Mesodermal cell (in vitro differentiated cells): ENCODE data around the gene EEF2K.

Experiments
- H3K27ac ChIP-seq: 2 replicates; pipeline ENCODE4 v1.7.0; 2013; ENCODE audit warnings: mild to moderate bottlenecking, low read depth, low read length, moderate library complexity; ENCODE audit not compliant: severe bottlenecking
- H3K36me3 ChIP-seq: 2 replicates; pipeline ENCODE4 v1.7.1; 2013; ENCODE audit warnings: mild to moderate bottlenecking, low read length, moderate library complexity; ENCODE audit not compliant: control insufficient read depth, insufficient read depth
- H3K4me1 ChIP-seq: one replicate; pipeline ENCODE4 v1.7.1; 2013; ENCODE audit warnings: mild to moderate bottlenecking, low read length; ENCODE audit not compliant: insufficient read depth, control insufficient read depth, poor library complexity, severe bottlenecking
- H3K4me3 ChIP-seq: 2 replicates; pipeline ENCODE4 v1.7.0; 2013; ENCODE audit warnings: low read length, control low read depth, mild to moderate bottlenecking; ENCODE audit not compliant: insufficient read depth, poor library complexity, severe bottlenecking; ENCODE audit errors: extremely low read depth
- H3K9me3 ChIP-seq: 2 replicates; pipeline ENCODE4 v1.7.1; 2013; ENCODE audit warnings: mild to moderate bottlenecking, low read length, moderate library complexity; ENCODE audit not compliant: control insufficient read depth
- WGBS, 2 experiments: methylation state at CpG; one replicate each; pipeline ENCODE4 v1.1.5; 2013; ENCODE audit warnings: missing lambda C conversion rate in 2 of 2; ENCODE audit not compliant: insufficient coverage in 2 of 2; 5-methylcytosine and 5-hydroxymethylcytosine counted together

Gene EEF2K

GRCh38 chr16:22274916-22275315 lies 68.8 kb downstream of the EEF2K start:
- Histone ChIP-seq H3K27ac (no peak overlapping the region), H3K4me1 (no peaks in the 10 kb centered on the region), H3K36me3 (peaks cover 33% of the 10 kb centered on the region), H3K9me3 (no peaks in the 10 kb centered on the region), H3K4me3 (no peak overlapping the region)
- WGBS, 2 experiments = no CpG with 5 or more reads among the region's 1 CpG

DNA sequence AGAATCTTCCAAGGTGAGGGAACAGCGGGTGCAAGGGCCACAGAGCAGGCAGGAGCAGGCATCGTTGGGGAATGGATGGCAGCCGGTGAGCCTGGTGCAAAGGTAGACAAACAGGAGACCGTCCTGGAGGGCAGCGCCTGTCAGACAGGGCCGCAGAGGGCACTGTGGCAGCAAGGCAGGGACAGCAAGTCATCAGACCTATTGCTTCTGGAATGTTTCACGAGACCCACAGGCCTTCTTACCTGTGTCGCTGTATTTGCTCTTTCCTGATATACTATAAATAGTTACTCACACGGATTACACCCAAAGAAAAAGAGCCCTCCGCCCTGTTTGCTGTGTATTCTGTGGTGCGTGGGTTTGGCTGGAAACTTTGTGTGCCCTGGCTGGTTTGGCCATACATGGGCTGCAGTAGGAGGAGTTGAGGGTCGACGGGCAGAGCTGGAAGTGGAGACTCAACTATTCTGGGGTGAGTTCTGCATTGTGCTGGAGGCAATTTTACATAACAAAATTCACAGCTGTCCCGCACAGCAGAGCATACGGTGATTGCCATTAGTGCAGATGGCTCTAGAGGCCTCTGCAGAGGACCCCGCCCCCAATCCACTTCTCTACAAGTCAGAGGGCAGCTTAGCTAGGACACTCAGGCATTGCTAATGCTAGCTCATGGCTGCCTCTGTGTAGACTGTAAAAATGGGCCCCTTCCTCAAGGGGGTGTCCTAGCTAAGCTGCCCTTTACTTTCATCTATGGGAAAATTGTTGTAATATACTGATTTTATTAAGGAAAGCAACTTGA lies 72.6 kb downstream of the EEF2K start:
- WGBS, 2 experiments = 91 to 93% methylated on average over 6 to 8 of the region's 16 CpGs
- H3K9me3 ChIP-seq = no peaks in the 10 kb centered on the region
- H3K4me3 ChIP-seq = no peak overlapping the region
- H3K4me1 ChIP-seq = no peaks in the 10 kb centered on the region
- no peak overlapping the region for H3K27ac ChIP-seq
- peaks cover 44% of the 10 kb centered on the region for H3K36me3 ChIP-seq

DNA sequence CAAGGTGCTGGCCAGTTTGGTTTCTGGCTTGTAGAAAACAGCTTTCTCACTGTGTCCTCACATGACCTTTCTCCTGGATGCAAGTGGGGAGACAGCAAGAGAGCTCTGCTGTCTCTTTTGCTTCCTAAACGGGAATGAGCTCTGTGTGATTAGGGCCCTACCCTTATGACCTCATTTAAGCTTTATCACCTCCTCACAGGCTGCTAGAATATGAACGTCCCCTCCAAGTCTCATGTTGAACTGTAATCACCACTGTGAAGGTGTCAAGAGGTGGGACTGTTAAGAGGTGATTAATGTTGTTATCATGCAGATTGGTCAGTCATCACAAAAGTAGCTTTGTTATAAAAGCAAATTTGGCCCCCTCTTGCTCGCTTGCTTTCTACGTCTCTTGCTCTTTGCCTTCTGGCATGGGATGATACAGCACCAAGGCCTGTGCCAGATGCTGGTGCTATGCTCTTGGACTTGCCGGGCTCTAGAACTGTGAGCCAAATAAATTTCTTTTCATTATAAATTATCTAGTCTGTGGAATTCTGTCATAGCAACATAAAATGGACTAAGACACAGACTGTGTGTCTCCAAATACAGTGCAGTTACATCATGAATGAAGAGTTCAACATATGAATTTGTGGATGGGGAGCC lies 76.3 kb downstream of the EEF2K start:
- Histone ChIP-seq H3K4me3 (no peak overlapping the region), H3K9me3 (no peaks in the 10 kb centered on the region), H3K4me1 (no peaks in the 10 kb centered on the region), H3K36me3 (peaks cover 49% of the 10 kb centered on the region), H3K27ac (no peak overlapping the region)
- 74 to 93% methylated on average over 3 of the region's 5 CpGs for WGBS, 2 experiments

DNA sequence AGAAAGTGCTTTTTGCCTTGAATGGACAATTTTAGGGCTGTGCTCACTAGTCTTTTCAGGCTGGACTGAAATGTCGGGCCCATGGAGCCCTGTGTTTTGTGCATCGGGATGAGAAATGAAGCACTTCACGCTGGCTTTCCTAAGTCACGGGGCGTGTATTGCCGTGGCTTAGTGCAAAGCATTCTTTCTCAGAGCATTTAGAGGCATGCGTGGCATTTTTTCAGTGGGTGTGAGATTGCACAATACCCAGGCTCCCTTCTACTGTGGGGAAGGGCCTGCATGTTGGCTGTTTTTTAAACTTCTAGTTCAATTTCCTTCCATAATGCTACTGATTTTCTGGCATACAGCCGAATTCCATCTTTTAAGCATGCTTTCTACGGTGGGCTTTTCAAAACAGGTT lies 78.6 kb downstream of the EEF2K start:
- 91 to 94% methylated on average over 9 of the region's 9 CpGs for WGBS, 2 experiments
- Histone ChIP-seq H3K4me1 (no peaks in the 10 kb centered on the region), H3K36me3 (peaks cover 49% of the 10 kb centered on the region), H3K27ac (peak overlapping the region; percentile 10), H3K9me3 (no peaks in the 10 kb centered on the region), H3K4me3 (no peak overlapping the region)

GRCh38 chr16:22285080-22285479 lies 79.0 kb downstream of the EEF2K start:
- 80 to 85% methylated on average over 3 to 4 of the region's 6 CpGs for WGBS, 2 experiments
- H3K9me3 ChIP-seq = no peaks in the 10 kb centered on the region
- peaks cover 46% of the 10 kb centered on the region for H3K36me3 ChIP-seq
- peak overlapping the region; percentile 57 for H3K27ac ChIP-seq
- no peaks in the 10 kb centered on the region for H3K4me1 ChIP-seq
- H3K4me3 ChIP-seq = no peak overlapping the region

DNA sequence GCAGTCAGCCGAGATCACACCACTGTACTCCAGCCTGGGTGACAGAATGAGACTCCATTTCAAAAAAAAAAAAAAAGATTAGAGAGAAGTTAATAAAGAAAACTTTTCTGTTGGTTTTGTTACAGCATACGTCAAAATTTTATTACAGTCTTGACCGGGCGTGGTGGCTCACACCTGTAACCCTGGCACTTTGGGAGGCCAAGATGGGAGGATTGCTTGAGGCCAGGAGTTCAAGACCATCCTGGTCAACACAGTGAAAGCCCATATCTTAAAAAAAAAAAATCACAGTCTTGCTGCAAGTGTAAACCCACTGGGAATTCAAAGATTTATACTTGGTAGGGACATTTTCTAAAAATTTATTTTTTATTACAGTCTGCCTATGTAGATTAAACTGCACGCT lies 84.9 kb downstream of the EEF2K start:
- H3K9me3 ChIP-seq = no peaks in the 10 kb centered on the region
- WGBS, 2 experiments = 94% methylated on average over 3 of the region's 5 CpGs; no CpG with 5 or more reads in 1 of the 2 experiments
- no peaks in the 10 kb centered on the region for H3K36me3 ChIP-seq
- peaks cover 4% of the 10 kb centered on the region for H3K4me1 ChIP-seq
- no peak overlapping the region for H3K27ac ChIP-seq
- no peak overlapping the region for H3K4me3 ChIP-seq

GRCh38 chr16:22291860-22292318 lies 85.8 kb downstream of the EEF2K start:
- no peaks in the 10 kb centered on the region for H3K36me3 ChIP-seq
- H3K4me1 ChIP-seq = peaks cover 4% of the 10 kb centered on the region
- WGBS, 2 experiments = 86 to 91% methylated on average over 3 to 4 of the region's 4 CpGs
- H3K9me3 ChIP-seq = no peaks in the 10 kb centered on the region
- H3K4me3 ChIP-seq = no peak overlapping the region
- peak overlapping the region; percentile 85 for H3K27ac ChIP-seq

GRCh38 chr16:22292320-22292719 lies 86.2 kb downstream of the EEF2K start:
- H3K9me3 ChIP-seq = no peaks in the 10 kb centered on the region
- H3K4me3 ChIP-seq = no peak overlapping the region
- H3K36me3 ChIP-seq = no peaks in the 10 kb centered on the region
- peak overlapping the region; percentile 85 for H3K27ac ChIP-seq
- peaks cover 4% of the 10 kb centered on the region for H3K4me1 ChIP-seq

- Histone ChIP-seq H3K36me3 (no peaks in the 10 kb centered on the region), H3K4me1 (peaks cover 4% of the 10 kb centered on the region), H3K27ac (no peak overlapping the region), H3K4me3 (no peak overlapping the region), H3K9me3 (no peaks in the 10 kb centered on the region)
- 88 to 96% methylated on average over 7 to 8 of the region's 11 CpGs for WGBS, 2 experiments
Observed at GRCh38 chr16:22293137-22294106, 87.3 kb downstream of the EEF2K start.

DNA sequence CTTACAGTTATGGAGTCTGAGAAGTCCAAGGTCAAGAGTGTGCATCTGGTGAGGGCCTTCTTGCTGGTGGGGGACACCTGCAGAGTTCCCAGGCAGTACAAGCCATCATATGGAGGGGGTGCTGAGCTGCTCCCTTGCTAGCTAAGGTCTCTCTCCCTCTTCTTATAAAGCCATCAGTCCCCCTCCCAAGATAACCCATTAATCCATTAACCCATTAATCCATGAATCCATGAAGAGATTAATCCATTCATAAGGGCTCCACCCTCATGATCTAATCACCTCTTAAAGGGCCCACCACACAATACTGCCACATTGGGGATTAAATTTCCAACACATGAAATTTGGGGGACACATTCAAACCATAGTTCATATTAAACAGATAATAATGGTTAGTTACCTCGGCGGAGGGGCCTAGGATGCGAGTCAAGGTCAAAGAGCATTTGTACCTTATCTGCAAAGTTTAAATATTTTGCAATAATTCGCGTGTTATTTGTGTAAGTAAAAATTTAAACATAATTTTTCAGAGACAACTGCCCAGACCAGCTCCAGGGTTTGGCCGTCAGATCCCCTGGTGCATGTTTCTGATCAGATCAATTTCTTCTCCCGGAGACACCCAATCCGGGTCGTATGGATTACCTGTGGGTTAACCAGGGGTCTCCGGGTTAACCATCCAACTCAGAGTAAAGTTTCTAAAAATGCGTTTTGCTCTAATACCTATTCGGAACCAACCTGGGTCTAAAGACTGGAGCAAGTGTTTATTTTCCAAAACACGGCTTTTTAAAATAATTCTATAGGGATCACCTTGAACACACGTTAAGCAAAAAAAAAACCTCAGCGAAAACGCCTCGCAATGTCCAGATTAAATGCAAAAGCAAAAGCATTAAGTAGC lies 90.4 kb downstream of the EEF2K start:
- Histone ChIP-seq H3K27ac (no peak overlapping the region), H3K9me3 (no peaks in the 10 kb centered on the region), H3K4me1 (peaks cover 4% of the 10 kb centered on the region), H3K4me3 (peak overlapping the region; percentile 90), H3K36me3 (peaks cover 9% of the 10 kb centered on the region)
- WGBS, 2 experiments = 3 to 4% methylated on average over 12 to 13 of the region's 17 CpGs
